NCI-H1092 (cell line): ENCODE results near the gene TH.

Experiments
- DNase-seq: peaks from one replicate; lab custom pipeline; 2025; lab: John Stamatoyannopoulos, UW

TH gene

GRCh38 chr11:2142300-2142759 lies 29.3 kb downstream of the TH start:
- DNase-seq: no peak

DNA sequence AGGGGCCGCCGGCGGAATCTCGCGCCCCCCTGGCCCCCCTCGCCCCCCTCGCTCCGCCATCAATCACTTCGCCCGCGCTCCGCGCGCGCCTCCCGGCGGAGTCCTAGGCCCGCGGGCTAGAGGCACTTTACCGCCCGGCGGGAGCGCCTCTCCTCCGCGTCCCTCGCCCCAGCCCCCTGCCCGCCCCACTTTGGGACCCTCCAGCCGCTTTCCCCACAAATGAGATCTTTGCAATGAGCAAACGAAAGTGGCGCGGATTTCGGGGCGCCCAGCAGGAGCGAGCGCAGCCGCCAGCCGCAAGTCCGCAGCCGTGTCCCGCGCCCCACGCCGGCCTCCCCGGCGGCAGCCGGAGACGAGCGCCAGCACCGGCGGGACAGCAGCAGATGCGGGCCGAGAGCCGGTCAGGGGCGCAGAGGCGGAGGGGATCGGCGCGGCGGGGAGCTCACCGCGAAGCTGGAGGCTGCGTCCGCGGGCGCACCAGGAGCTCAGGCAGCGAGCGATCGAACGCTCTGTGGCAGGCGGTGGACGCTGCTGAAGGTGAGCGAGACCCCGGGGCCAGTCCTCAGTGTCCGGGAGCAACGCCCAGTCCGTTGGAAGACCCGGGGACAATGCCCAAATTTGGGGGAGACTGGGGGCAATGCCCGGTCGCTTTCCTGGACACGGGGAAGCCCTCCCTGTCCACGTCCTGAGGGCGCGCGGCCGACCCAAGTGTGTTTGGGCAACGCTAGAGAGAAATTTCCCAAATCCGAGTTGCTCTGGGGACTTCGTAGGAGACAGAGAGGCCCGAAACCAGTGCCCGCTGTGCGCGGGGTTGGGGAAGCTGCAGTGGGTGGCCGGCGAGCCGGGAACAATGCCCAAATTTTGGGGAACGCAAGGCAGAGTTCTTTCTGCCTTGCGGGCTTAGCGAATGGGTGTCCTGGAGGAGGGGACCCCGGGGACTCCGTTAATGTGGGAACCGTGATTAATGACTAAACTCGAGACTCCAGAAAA lies 30.9 kb downstream of the TH start:
- no peak for DNase-seq

- no peak for DNase-seq
Observed at GRCh38 chr11:2139621-2140337, 31.8 kb downstream of the TH start.

DNA sequence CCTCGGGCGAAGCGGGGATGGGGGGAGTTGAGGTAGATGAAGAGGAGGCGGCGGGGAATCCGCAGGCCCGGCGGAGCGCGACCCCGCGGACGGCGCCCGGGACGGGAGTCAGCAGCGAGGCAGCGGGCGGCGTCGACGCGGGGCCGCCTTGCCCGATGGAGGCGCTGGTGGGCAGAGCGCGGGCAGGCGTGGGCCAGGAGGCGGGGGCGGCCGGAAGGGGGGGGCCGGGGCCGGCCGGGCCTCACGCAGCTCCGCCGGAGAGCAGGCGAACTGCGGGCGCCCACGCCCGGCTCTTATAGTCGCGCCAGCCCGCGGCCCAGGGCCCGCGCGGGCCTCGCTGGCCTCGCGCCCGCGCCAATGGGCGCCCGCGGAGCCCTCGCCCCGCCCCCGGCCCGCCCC lies 32.5 kb downstream of the TH start, which contains the start of gene IGF2:
TSS of gene IGF2 (minus strand) at position 267 of the 399 bp plus-strand sequence. CDS start 3,866 bp downstream, outside the sequence.
- DNase-seq: no peak

DNA sequence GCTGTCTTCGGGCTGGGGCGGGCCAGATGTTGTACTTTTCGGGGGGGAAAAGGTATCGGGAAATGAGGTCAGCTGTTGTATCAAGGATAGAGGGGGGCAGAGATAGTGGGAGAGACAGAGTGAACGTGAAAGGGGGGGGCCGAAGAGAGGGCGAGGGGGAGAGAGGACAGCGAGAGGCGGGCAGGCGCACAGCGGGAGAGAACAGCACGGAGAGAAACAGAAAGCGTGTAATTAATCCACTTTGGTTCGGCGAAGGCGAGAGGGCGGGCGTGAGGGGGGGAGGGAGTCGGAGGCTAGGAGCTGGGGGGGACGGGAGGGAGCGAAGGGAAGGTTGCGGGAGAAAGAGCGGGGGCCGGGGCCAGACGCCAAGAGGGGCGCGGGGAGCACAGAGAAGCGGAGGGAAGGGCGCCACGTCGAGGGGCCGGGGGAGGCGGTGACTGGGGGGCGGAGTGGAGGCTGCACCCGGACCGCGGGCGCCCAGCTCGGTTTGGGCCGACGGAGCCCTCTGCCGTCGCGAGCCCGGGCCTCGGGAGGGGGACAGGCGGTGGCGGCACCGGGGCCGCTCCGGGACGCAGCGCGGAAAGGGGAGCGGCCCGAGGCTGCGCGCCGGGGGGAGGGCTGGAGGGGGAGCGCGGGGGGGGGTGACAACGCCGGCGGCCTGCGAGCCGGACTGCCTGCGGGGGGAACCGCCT lies 33.0 kb downstream of the TH start:
- DNase-seq: no peak

- no peak for DNase-seq
Observed at GRCh38 chr11:2138068-2138430, 33.6 kb downstream of the TH start.

DNA sequence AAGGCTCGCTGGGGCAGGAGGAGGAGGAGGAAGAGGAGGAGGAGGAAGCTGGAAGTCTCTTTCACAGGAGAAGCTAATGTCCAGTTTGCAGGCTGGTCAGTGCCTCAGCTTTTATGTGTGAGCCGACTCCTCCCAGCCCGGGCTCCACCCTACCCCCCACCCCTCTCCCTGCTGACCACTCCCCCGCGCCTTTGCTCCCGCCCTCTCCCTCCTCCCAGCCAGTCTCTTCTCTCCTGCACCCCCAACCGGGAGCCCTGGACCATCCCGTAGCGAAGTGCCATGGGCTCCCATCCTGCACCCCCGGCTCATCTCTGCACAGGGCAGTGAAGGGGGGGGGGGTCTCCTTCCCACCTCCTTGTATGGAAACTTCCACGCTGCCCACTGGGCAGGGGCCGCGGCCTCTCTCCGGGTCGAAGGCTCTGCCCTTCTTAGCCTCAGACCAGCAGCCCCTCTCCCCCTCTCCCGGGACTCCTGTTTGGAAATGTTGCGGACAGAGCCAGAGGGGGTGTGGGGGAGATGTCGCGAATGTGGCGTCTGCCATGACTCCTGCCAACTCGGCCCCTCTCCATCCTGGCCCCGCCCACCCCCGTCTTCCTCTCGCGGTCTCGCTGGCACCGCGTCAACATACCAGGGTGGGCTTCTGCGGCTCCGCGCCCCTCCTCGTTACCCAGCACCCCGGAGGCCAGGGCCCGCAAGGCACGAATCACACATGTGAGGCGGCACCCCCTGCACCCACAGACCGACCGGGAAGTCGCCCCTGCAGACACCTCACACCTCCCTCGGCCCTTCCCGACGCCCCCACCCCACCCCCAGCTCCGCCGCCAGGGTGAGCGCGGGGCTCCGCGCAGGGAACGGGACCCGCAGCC lies 34.2 kb downstream of the TH start:
- DNase-seq: no peak

- no peak for DNase-seq
Observed at GRCh38 chr11:2136952-2137201, 34.7 kb downstream of the TH start.

DNA sequence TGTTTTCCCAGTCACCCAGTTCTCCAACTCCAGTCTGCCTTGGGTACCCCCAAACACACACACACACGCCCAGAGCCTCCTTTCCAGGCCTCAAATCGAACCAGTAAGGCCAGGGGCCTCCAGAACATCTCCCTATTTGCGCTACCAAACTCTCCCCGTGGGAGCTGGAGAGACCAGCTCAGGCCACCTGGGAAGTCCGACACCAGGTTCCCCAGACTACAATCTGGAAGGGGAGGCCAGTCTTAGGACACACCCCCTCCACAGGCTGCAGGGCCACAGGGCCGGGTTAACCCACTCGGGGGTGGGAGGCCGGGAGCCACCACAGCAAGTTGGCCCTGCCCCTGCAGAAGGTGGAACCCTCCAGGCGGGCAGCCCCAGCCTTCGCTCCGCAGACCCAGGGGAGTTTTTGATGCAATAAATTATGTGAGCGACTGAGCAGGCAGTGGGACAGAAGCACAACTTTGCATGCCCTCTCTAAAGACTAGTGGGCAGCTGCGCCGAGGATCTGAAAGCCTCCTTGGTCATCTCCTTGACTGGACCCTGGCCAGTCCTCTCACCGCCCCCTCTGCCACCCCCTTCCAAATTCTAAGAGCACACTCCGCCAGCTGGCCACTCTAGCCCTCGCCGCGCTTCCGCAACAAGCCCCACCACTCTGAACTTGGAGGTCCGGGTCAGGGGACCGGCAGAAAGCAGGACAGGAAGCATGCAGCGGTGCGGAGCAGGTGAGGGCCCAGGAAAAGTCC lies 35.2 kb downstream of the TH start:
- DNase-seq: no peak

DNA sequence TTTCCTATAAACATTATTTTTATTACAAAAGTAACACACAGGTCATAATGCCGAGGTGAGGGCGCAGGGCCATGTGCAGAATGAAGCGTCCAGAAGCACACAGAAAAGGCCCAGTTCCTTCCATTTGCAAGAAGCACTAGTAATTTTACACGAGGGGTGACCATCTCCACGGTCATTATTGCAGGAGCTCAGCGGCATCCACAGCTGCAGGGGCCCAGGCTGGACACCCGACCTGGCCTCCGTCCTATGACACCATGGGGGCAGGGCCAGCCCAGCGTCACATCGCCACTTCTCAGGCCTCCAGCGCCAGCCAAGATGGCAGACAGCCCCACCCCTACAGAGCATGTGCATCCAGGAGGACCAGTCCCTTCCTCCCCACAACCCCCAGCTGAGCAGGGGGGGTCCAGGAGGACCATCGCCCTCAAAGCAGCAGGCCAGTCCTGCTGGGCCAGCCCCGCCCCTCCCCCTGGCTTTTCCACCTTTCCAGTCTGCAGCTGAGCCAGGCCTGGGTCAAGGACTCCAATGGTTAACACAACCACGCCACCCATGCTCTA lies 35.9 kb downstream of the TH start:
- no peak for DNase-seq

- no peak for DNase-seq
Observed at GRCh38 chr11:2135018-2135569, 36.5 kb downstream of the TH start.

DNA sequence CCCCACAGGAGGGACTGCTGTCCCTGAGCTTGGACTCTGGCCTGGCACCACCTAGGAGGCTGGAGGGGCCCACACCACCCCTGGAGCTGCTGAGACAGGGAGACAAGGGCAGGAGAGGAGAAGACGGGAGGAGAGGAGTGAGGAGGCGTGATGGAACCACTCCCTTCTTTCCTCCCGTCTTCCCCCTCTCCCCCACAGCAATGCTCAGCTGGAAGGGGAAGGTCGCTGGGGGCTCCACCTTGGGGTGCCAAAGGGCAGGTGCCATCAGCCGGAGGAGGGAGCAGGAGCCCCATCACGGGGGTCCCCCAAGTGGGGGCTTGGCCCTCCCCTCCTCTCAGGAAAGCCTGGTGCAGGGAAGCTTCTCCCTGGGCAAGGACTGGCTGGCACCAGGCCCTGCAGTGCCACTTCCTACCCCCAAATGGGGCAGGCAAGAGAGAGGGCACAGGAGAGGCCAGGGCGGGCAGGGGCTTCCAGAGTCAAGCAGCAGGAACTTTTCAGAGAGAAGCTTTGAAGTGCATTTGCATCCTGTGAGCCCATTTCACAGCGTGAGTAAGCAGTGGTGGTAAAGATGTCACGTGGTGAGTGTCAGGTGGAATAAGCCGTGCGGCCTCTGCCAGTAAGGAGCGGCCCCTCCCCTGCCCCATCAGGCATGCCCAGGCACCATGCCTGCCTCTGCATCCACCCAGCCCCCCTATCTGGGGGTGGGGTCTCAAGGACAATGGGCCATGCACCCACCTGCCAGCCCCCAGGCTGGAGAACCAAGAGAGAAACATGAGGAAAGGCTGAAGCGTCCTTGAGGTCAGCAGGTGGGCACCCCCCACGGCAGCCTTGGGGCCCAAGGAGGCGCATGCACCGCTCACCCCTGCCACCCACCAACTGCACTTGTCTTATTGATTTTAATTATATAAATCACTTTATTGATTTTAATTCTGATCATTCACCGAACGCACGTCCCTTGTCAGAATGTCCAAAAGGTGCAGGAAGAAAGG lies 37.3 kb downstream of the TH start:
- no peak for DNase-seq

DNA sequence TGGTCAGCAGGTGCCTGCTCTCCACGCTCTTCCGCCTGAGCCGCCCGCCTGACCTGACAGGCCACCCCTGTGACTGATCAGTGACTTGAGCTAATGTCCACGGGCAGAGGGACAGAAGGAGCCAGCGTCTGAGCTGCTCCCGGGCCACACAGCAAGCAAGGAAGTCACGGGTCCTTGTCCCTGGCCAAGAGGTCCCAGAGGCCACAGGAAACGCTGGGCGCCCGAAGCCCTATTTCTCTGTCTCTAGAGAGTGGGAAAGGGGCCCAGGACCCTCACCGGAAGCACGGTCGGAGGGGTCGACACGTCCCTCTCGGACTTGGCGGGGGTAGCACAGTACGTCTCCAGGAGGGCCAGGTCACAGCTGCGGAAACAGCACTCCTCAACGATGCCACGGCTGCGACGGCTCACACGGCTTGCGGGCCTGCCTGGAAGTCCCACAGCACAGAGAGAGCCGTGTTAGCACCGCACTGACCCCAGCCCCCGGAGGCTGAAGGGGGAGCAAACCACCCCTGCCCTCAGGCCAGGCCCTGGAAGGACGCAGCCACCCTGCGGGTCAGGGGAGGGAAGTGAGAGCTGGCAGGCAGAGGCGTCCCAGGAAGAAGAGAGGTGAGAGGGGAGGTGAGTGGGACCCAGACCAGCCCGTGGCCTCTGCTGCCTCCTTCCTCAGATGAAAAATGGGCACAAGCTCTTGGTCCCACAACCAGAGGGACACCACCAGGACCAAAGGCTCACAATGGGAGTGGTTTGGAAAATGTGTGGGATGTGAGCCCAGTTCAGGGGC lies 38.2 kb downstream of the TH start:
- DNase-seq: no peak

DNA sequence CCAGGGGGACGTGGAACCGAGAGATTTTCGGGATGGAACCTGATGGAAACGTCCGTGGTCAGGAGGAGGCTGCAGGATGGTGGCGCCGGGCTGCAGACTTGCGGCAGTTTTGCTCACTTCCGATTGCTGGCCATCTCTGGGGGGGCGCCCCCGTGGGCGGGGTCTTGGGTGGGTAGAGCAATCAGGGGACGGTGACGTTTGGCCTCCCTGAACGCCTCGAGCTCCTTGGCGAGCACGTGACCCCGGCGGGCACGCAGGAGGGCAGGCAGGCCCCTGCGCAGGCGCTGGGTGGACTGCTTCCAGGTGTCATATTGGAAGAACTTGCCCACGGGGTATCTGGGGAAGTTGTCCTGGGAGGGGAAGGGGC lies 38.8 kb downstream of the TH start:
- DNase-seq: no peak

- DNase-seq: no peak
Observed at GRCh38 chr11:2132246-2132645, 39.4 kb downstream of the TH start.

DNA sequence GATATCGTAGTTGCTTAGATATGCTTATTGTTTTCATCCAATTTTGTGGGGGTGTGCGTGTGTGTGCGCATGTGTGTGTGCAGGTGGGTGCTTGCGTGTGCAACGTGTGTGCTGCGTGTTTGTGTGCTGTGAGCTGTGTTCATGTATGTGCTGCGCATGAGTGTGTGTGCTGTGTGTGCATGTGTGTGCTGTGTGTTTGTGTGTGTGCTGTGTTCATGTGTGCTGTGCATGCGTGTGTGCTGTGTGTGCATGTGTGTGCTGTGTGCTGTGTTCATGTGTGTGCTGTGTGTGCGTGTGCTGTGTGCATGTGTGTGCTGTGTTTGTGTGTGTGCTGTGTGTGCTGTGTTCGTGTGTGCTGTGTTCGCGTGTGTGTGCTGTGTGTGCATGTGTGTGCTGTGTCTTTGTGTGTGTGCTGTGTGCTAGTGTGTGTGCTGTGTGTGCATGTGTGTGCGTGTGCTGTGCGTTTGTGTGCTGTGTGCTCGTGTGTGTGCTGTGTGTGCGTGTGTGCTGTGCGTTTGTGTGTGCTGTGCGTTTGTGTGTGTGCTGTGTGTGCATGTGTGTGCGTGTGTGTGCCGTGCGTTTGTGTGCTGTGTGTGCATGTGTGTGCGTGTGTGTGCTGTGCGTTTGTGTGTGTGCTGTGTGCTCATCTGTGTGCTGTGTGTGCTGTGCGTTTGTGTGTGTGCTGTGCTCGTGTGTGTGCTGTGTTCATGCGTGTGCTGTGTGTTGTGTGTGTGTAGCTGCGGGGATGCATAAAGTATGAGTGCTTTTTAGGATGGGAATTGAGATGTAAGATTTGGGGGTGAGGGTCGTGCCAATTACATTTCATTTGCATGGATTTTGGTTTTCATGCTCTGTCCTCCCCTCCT lies 40.0 kb downstream of the TH start:
- DNase-seq: no peak

DNA sequence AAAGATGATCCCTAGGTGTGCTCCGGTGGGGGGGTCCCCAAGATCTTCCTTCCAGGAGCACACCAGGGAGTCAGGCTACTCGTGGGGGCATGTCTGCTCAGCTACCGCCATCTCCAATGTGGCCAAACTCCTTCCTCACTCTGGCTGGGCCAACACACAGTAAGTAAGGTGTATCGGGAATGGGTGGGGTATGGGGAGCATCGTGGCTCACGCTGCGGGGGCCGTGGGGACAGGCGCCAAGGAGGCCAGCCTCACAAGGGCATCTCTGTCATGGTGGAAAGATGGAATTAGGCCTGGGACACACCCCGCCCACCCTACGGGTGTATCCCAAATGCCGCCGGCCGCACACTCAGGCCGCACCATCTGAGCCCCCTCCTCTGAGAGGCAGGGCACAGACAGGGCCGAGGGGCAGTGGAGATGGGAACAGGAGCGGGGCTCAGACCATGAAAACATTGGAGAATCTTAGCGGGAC lies 40.7 kb downstream of the TH start:
- DNase-seq: no peak
